AG04449 (cell line): ENCODE results near the gene NXPE1.

Experiments
- CTCF ChIA-PET: fragments of 350-600 bp; formaldehyde crosslinking; extraction: SDS; loops from one replicate; lab custom pipeline; 2021; ENCODE audit warnings: antibody characterized with exemption; lab: Yijun Ruan, JAX
- POLR2A ChIA-PET: fragments of 400-600, 350-600 bp; formaldehyde crosslinking; extraction: SDS; loops from one replicate; lab custom pipeline; 2020; ENCODE audit warnings: antibody characterized with exemption, inconsistent platforms; lab: Yijun Ruan, JAX
- DNase-seq: peaks from one replicate; pipeline ENCODE4 v3.0.0-alpha.2; 2010; ENCODE audit warnings: low read depth, low spot score
- H3K4me3 ChIP-seq: 2 replicates; pipeline ENCODE4 v1.5.1; 2011; ENCODE audit warnings: low read depth, mild to moderate bottlenecking, control low read depth, low read length
- TF ChIP-seq, protein P1 (sequence below): IDR thresholded peaks from one replicate; pipeline ENCODE4 v1.5.1; 2011; ENCODE audit warnings: mild to moderate bottlenecking, moderate library complexity, low read length, control low read depth, inconsistent platforms; ENCODE audit not compliant: insufficient read depth; ENCODE audit errors: missing control alignments

Gene NXPE1

DNA sequence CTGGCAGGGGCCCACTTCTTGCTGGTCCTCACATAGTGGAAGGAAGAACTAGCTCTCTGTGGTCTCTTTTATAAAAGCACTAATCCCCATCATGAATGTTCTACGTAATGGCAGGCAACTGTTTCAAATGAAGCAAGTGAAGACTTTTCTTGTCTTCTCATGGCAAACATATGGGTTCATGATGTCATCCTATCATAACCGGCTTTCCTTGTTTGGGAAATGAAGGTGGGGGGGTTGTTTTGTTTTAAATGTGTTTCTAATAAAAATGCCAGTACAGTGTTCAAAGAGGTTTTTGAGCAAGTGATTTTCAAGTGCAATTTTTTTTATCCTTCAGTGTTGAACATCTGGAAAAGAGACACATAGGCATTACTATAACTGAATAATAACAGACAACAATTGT, 87.0 kb downstream of the NXPE1 start:
- POLR2A ChIA-PET, result no interaction called here
- no peak for DNase-seq
- H3K4me3 ChIP-seq, result no peak overlapping the region
- TF ChIP-seq, protein P1, sequence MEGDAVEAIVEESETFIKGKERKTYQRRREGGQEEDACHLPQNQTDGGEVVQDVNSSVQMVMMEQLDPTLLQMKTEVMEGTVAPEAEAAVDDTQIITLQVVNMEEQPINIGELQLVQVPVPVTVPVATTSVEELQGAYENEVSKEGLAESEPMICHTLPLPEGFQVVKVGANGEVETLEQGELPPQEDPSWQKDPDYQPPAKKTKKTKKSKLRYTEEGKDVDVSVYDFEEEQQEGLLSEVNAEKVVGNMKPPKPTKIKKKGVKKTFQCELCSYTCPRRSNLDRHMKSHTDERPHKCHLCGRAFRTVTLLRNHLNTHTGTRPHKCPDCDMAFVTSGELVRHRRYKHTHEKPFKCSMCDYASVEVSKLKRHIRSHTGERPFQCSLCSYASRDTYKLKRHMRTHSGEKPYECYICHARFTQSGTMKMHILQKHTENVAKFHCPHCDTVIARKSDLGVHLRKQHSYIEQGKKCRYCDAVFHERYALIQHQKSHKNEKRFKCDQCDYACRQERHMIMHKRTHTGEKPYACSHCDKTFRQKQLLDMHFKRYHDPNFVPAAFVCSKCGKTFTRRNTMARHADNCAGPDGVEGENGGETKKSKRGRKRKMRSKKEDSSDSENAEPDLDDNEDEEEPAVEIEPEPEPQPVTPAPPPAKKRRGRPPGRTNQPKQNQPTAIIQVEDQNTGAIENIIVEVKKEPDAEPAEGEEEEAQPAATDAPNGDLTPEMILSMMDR, result no peak
- CTCF ChIA-PET, result no interaction called here
